ENCODE results near the gene FILIP1L. TPM values are rescaled to one million over a fixed set of nuclear protein-coding genes. Genes with fewer than 3 reads are reported as not detected.

Gene FILIP1L
- total RNA-seq, 1 donor from 2014 or later: 4.5 TPM

DNA sequence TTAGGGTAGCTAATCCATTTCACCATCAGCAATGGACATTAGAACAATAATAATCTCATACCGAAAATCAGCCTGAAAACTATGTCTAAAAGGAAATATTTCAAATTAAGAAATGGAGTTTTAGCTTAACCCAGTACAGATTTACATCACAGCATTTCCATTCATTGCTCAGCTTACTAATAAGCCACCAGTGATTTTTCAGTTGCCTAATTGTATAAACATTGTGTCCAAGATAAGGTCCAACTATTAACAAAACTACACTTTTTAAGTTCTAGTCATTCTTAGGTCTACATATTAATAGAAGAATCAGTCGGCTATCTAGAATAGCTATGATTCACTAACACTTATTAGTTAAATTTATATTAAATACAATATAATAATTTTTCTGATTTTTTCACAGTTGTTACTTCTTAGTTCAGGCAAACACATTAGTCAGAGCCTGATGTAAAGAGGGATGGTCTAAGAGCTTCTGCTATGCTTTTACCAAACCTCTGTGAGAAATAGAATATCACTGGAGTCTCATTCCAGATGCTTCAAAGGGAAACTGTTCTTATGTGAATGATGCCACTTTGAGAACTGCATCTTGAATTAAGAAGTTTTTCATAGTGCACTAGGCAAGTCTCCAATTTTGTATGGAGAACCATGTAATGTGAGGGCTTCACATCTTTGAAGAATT is 222.6 kb downstream of the FILIP1L start:
- intact Hi-C loops (cut with micrococcal nuclease): no loop called here

DNA sequence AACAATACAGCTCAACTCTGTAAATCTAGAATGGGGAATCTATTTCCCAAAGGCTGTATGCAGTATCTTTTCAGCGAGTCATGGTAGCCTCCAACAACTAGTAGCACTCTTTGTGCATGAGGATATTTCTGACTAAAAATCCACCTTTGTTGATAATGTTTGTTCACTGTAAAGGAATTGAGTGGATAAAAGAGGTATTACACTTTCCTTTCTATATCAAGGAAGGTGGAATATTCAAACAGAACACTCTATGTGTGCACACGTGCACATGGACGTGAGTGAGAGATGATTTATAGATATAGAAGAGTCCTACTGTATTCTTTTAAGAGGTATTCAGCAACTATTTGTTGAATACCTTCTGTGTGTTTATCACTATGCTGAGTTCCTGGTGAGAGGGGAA is 228.4 kb downstream of the FILIP1L start:
- intact Hi-C loops (cut with micrococcal nuclease): no loop called here
- Mint-ChIP-seq H3K27ac (peak overlapping the region; percentile 63), H3K27me3 (ENCODE audit: low read depth) (no peaks in the 10 kb centered on the region), H3K4me1 (ENCODE audit: low read depth) (peaks cover 29% of the 10 kb centered on the region), H3K4me3 (ENCODE audit: low read depth) (peak overlapping the region; percentile 41), H3K9me3 (peaks cover 4% of the 10 kb centered on the region), H3K36me3 (ENCODE audit: low read depth) (peaks cover 17% of the 10 kb centered on the region)
- DNase-seq (ENCODE audit: low spot score): no peak

More for the DNA sequence above, 222.6 kb downstream of the FILIP1L start:
- H3K4me3 Mint-ChIP-seq (ENCODE audit: low read depth): no peak overlapping the region
- H3K36me3 Mint-ChIP-seq (ENCODE audit: low read depth): peaks cover 22% of the 10 kb centered on the region
- peaks cover 21% of the 10 kb centered on the region for H3K4me1 Mint-ChIP-seq (ENCODE audit: low read depth)
- DNase-seq (ENCODE audit: low spot score): no peak
- no peaks in the 10 kb centered on the region for H3K27me3 Mint-ChIP-seq (ENCODE audit: low read depth)
- no peaks in the 10 kb centered on the region for H3K9me3 Mint-ChIP-seq
- no peak overlapping the region for H3K27ac Mint-ChIP-seq

DNA sequence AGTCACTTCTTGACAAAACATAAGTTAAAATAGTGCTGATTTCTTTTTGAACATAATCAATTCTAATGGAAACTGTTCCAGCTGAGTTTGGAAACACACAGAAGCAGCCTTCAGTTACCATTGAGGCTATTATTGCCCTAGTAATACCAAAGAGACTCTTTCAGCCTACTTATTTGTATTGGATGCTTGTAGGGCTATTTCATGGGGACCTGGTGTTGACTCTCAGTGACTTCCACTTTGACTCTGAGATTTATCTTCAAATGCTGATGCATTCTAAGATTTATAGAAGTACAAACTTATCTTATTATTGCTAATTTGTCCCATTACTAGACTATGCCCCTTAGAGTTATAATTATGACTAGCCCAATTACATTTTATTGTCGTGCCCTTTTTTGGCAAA is 229.2 kb downstream of the FILIP1L start:
- no peaks in the 10 kb centered on the region for H3K27me3 Mint-ChIP-seq (ENCODE audit: low read depth)
- no peak overlapping the region for H3K4me3 Mint-ChIP-seq (ENCODE audit: low read depth)
- DNase-seq (ENCODE audit: low spot score): no peak
- intact Hi-C loops (cut with micrococcal nuclease): no loop called here
- no peak overlapping the region for H3K27ac Mint-ChIP-seq
- peaks cover 17% of the 10 kb centered on the region for H3K36me3 Mint-ChIP-seq (ENCODE audit: low read depth)
- peaks cover 29% of the 10 kb centered on the region for H3K4me1 Mint-ChIP-seq (ENCODE audit: low read depth)
- H3K9me3 Mint-ChIP-seq: peaks cover 4% of the 10 kb centered on the region

DNA sequence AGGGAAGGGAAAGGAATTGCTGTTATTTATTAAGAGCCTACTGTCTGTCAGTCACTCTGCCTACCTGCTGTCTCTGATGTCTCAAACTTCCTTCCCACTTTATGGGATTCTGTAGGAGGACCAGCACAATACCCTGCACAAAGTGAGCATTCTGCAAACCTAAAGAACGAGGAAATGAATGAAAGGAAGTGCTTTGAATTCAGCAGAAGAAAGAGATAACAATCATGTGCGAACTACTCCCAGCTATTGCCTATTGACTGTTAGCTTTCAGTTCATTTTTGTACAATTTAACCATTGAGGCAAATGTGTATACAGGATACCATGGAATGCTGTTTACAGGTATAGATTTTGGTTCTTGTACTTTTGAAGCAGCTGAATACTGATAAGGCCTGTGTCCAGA is 229.8 kb downstream of the FILIP1L start:
- intact Hi-C loops (cut with micrococcal nuclease): loop anchor here (1.0 kb wide), 1 partner anchor 8 kb away; no protein-coding TSS in a partner anchor
- H3K9me3 Mint-ChIP-seq: peaks cover 4% of the 10 kb centered on the region
- H3K36me3 Mint-ChIP-seq (ENCODE audit: low read depth): peaks cover 17% of the 10 kb centered on the region
- DNase-seq (ENCODE audit: low spot score): no peak
- no peak overlapping the region for H3K27ac Mint-ChIP-seq
- no peaks in the 10 kb centered on the region for H3K27me3 Mint-ChIP-seq (ENCODE audit: low read depth)
- peaks cover 29% of the 10 kb centered on the region for H3K4me1 Mint-ChIP-seq (ENCODE audit: low read depth)
- no peak overlapping the region for H3K4me3 Mint-ChIP-seq (ENCODE audit: low read depth)

DNA sequence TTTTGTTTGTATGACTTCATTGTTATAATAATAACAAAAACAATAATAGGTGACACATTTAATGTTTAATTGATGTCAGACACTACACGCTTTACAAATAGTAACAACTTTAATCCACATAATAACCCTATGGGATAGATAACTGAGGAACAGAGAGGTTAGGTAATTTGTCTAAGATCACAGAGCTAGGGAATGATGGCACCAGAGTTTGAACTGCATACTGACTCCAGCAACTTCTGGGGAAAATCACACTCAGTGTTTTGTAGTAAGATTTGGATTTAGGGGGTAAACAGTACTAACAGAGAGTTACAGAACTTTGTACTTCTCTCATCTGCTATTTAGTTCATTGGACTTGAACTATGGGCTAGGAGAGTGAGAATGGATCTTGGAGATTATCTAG is 230.6 kb downstream of the FILIP1L start:
- intact Hi-C loops (cut with micrococcal nuclease): loop anchor here (1.0 kb wide), 1 partner anchor 7 kb away; no protein-coding TSS in a partner anchor
- Mint-ChIP-seq H3K9me3 (peaks cover 4% of the 10 kb centered on the region), H3K4me1 (ENCODE audit: low read depth) (peaks cover 29% of the 10 kb centered on the region), H3K36me3 (ENCODE audit: low read depth) (peaks cover 21% of the 10 kb centered on the region), H3K4me3 (ENCODE audit: low read depth) (no peak overlapping the region), H3K27ac (no peak overlapping the region), H3K27me3 (ENCODE audit: low read depth) (no peaks in the 10 kb centered on the region)
- no peak for DNase-seq (ENCODE audit: low spot score)

DNA sequence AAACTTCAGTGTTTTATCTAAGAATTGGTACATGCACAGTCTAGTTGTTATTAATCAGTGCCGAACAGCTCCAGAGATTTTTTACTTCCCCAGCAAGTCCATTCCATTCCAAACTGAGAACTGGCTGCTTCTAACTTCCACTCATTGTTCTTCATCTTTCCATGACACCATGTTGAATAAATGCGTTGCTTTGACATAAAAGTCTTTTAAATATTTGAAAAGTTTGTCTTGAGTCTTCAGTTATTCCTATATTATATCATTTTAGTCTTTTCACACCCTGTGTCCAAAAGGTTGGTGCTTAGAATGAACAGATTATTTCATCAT is 231.2 kb downstream of the FILIP1L start:
- H3K4me3 Mint-ChIP-seq (ENCODE audit: low read depth): no peak overlapping the region
- DNase-seq (ENCODE audit: low spot score): no peak
- intact Hi-C loops (cut with micrococcal nuclease): no loop called here
- H3K36me3 Mint-ChIP-seq (ENCODE audit: low read depth): peaks cover 20% of the 10 kb centered on the region
- H3K27me3 Mint-ChIP-seq (ENCODE audit: low read depth): no peaks in the 10 kb centered on the region
- H3K4me1 Mint-ChIP-seq (ENCODE audit: low read depth): peaks cover 31% of the 10 kb centered on the region
- H3K9me3 Mint-ChIP-seq: peaks cover 4% of the 10 kb centered on the region
- H3K27ac Mint-ChIP-seq: no peak overlapping the region

DNA sequence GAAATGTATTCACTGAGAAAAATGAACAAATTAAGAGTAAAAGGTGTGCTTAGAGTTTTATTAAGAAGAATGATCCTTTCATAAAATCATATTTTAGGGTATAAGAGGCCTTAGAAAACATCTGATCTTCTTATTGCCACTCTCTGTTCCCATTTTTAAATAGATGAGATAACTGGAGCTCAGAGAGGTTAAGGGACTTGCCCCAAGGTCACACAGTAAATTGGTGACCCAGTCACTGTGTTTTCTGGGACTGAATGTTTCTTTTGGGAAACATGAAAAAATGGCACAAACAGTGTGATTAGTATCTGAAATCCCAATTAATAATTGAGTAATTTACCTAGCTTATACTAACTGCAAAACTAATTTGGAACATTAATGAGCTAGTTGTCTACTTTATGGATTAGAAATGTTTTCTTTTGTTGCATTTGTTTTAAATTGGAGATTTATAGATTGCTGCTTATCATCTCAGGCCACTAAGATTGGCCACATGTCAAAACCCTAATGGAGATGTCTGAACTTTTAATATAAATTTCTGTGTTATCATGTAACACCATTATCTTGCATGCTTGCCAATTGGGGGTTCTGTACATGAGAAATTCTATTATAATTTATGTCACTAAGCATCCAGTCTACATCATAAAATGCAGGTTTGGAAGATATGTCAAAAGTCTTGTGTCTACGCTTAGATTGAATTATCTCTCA is 231.7 kb downstream of the FILIP1L start:
- Mint-ChIP-seq H3K4me3 (ENCODE audit: low read depth) (no peak overlapping the region), H3K36me3 (ENCODE audit: low read depth) (peaks cover 20% of the 10 kb centered on the region), H3K4me1 (ENCODE audit: low read depth) (peaks cover 36% of the 10 kb centered on the region), H3K27me3 (ENCODE audit: low read depth) (no peaks in the 10 kb centered on the region), H3K9me3 (peaks cover 4% of the 10 kb centered on the region), H3K27ac (no peak overlapping the region)
- intact Hi-C loops (cut with micrococcal nuclease): no loop called here
- no peak for DNase-seq (ENCODE audit: low spot score)

DNA sequence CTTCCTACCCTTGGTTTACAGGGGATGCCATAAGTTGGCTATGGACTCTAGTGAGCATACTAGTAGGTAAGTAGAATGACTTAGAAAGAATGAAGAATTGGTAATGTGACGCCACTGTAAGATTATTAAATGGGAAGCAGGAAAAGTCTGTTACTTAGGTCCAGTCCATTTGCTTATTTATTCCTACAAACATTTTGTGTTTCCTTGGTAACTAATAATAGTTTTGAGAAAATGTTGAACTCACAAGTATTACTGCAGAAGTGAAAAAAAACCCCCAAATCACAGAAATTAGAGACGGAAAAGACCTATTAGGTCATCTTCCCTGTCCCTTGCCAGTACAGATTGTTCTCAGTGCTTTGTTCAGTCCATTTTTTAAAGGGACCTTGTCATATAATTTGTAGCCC is 233.2 kb downstream of the FILIP1L start:
- Mint-ChIP-seq H3K4me1 (ENCODE audit: low read depth) (peaks cover 44% of the 10 kb centered on the region), H3K27me3 (ENCODE audit: low read depth) (peaks cover 1% of the 10 kb centered on the region), H3K9me3 (peaks cover 2% of the 10 kb centered on the region), H3K4me3 (ENCODE audit: low read depth) (no peak overlapping the region), H3K36me3 (ENCODE audit: low read depth) (peaks cover 15% of the 10 kb centered on the region), H3K27ac (no peak overlapping the region)
- intact Hi-C loops (cut with micrococcal nuclease): no loop called here
- DNase-seq (ENCODE audit: low spot score): no peak

DNA sequence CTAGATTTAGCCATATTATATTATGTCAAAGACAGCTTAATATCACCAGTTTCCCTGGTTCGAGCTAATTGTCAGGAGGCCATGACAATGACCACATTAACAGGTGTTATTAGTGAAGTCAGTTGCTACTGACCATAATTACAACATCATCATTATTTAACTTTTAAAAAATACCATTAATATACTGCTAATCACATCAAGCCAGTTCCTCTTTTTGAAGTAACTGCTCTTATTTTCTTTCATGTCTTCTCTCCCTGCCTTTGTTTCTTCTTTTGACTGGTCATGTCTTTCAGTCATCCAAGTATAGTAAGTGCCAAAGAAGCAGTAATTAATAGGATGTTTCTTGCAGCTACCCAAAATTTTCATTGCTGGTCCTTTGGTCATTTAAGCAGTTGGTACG is 235.0 kb downstream of the FILIP1L start:
- Mint-ChIP-seq H3K4me1 (ENCODE audit: low read depth) (peaks cover 36% of the 10 kb centered on the region), H3K27ac (no peak overlapping the region), H3K4me3 (ENCODE audit: low read depth) (no peak overlapping the region), H3K27me3 (ENCODE audit: low read depth) (peaks cover 1% of the 10 kb centered on the region), H3K9me3 (no peaks in the 10 kb centered on the region), H3K36me3 (ENCODE audit: low read depth) (peaks cover 10% of the 10 kb centered on the region)
- intact Hi-C loops (cut with micrococcal nuclease): loop anchor here (5.0 kb wide), 1 partner anchor 37 kb away; no protein-coding TSS in a partner anchor
- DNase-seq (ENCODE audit: low spot score): no peak

DNA sequence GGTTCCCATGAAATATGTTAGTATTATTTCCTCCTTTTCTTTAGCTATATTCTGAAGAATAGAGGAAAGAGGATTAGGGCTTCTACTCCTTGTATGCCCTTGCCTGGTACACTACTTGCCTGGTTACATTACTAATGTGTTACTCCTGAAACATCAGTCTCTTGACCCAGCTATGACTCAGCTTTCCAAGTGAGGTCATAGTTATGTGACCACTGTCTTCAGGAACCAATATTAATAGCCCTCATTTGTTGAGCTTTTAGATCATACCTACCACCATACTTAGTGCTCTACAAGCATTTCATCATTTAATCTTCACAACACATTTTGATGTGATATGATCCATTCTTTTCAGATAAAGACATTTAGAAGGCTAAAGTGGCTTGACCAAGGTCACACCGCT is 236.3 kb downstream of the FILIP1L start:
- Mint-ChIP-seq H3K4me3 (ENCODE audit: low read depth) (no peak overlapping the region), H3K36me3 (ENCODE audit: low read depth) (peaks cover 16% of the 10 kb centered on the region), H3K27ac (no peak overlapping the region), H3K4me1 (ENCODE audit: low read depth) (peaks cover 37% of the 10 kb centered on the region), H3K27me3 (ENCODE audit: low read depth) (peaks cover 1% of the 10 kb centered on the region), H3K9me3 (no peaks in the 10 kb centered on the region)
- no peak for DNase-seq (ENCODE audit: low spot score)
- intact Hi-C loops (cut with micrococcal nuclease): loop anchor here (5.0 kb wide), 1 partner anchor 36 kb away; no protein-coding TSS in a partner anchor

DNA sequence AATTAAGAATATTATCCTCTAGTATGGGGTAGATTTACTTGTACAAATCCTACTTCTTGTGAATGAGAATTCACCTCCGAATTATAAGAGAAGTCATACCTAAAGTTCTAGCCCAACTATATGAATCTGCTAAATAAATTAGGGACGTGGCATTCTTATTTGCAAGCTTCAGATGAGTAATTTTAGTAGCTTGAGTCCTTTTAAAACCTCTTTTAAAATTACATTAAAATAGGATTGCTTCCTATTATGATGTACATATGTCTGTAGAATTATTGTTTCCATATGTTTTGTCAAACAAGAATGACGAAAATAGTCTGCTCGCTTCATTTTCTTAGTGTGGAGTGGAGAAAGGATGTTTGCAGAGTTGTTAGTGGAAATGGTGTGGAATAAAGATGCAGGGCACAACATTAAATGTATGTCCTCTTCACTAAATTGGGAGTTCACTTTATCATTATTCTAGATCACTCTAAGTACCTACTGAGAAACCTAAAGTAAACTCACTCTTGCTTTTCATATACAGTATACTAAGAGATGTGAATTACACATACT is 237.2 kb downstream of the FILIP1L start:
- peaks cover 43% of the 10 kb centered on the region for H3K4me1 Mint-ChIP-seq (ENCODE audit: low read depth)
- DNase-seq (ENCODE audit: low spot score): no peak
- H3K36me3 Mint-ChIP-seq (ENCODE audit: low read depth): peaks cover 20% of the 10 kb centered on the region
- H3K27me3 Mint-ChIP-seq (ENCODE audit: low read depth): peaks cover 1% of the 10 kb centered on the region
- peak overlapping the region; percentile 40 for H3K4me3 Mint-ChIP-seq (ENCODE audit: low read depth)
- intact Hi-C loops (cut with micrococcal nuclease): loop anchor here (5.0 kb wide), 1 partner anchor 35 kb away; no protein-coding TSS in a partner anchor
- no peak overlapping the region for H3K27ac Mint-ChIP-seq
- H3K9me3 Mint-ChIP-seq: no peaks in the 10 kb centered on the region

DNA sequence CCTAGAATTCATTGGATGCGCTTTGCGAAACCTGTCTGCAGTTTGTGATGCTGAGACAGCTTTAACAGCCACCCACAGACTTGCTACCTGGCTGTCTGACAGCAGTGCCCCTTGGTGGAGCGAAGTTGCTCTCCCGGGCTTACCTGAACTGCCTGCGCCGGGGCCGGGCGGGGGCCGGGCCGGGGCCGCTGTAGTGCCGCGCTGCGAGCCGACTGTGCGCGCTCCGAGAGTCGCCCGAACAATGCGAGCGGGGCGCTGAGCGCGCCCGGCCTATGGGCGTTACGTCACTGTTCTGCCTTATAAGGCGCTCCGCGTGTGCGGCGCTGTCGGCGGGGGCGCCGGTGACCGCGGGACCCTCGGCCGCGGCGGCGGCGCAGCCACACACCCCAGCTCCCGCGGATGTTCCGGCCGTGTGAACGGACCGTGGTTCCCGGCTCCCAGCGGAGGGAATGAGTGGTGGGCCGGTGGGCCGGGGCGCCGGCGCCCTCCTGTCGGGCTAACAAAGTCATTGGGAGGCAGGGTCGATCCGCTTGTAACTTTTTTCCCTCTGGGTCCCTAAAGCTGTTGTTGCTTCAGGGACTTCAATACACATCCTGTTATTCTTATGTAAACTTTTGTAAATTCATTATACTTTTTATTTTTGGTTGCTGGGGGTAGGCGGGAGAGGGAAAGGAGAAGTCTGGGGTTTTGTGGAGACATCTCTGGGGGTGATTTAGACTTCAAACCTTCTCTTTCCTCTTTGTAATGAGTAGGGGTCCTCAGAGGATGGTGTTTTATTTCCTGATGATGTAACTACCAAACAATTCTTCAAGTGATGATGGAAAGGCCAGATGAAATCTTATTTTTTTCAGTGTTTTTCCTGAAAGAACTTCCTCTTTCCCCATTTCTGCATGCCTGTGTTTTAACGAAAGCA is 238.1 kb downstream of the FILIP1L start:
- intact Hi-C loops (cut with micrococcal nuclease): loop anchor here (1.0 to 5.0 kb wide), 2 partner anchors 8 to 34 kb away; no protein-coding TSS in a partner anchor
- Mint-ChIP-seq H3K4me1 (ENCODE audit: low read depth) (peaks cover 52% of the 10 kb centered on the region), H3K9me3 (no peaks in the 10 kb centered on the region), H3K27me3 (ENCODE audit: low read depth) (peaks cover 1% of the 10 kb centered on the region), H3K4me3 (ENCODE audit: low read depth) (peak overlapping the region; percentile 83), H3K36me3 (ENCODE audit: low read depth) (peaks cover 28% of the 10 kb centered on the region), H3K27ac (no peak overlapping the region)
- DNase-seq (ENCODE audit: low spot score): peak; percentile 70
